Measurements from ENCODE around the gene PLA2G5.

DNA sequence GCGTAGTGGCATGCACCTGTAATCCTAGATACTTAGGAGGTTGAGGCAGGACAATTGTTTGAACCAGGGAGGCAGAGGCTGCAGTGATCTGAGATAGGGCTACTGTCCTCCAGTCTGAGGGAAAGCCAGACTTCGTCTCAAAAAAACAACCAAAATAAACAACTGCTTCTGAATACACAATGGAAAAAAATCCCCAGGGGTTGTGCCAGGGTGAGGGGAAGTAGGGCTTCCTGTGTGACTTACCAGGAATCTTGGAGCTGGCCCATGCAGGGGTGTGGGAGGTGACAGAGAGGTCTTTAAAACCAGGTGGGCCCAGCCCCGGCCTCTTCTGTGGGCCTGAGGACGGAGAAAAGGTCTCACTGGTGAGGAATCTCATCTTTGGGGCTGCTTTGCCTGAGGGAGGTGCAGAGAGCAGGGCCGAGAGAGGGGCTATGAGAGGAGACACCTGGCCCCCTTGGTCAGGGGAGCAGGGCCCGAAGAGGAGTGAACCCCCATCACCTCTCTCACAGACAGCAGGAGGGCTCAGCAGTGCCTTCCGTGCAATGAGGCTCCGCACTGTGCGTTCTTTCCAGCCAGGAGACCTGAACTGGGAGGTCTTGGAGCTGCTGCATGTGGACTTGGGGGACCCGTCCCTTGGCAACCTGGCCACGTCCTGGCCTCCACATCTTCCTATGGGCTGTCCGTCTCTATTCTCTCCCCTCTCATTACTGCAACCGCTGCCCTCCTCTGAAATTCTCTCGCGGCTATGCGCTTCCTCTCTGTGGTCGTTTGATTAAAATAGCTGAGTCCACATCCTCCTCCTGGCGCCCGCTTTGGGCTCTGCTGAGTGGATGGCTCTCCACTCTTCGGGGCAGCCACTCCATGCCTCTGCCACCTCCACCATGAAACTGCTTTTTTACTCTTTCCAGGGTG, 10.7 kb downstream of the PLA2G5 start:
- TF ChIP-seq, protein P1, sequence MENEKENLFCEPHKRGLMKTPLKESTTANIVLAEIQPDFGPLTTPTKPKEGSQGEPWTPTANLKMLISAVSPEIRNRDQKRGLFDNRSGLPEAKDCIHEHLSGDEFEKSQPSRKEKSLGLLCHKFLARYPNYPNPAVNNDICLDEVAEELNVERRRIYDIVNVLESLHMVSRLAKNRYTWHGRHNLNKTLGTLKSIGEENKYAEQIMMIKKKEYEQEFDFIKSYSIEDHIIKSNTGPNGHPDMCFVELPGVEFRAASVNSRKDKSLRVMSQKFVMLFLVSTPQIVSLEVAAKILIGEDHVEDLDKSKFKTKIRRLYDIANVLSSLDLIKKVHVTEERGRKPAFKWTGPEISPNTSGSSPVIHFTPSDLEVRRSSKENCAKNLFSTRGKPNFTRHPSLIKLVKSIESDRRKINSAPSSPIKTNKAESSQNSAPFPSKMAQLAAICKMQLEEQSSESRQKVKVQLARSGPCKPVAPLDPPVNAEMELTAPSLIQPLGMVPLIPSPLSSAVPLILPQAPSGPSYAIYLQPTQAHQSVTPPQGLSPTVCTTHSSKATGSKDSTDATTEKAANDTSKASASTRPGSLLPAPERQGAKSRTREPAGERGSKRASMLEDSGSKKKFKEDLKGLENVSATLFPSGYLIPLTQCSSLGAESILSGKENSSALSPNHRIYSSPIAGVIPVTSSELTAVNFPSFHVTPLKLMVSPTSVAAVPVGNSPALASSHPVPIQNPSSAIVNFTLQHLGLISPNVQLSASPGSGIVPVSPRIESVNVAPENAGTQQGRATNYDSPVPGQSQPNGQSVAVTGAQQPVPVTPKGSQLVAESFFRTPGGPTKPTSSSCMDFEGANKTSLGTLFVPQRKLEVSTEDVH (IDR thresholded peaks at IDR 0.05; ENCODE audit: low read depth, partially characterized antibody), result no peak
- TF ChIP-seq CTCF (IDR thresholded peaks at IDR 0.05 in 2 of 3, conservative IDR thresholded peaks at IDR 0.05 in 1 of 3; ENCODE audit: insufficient read depth in 2 of 3, low read depth in 1 of 3, low read length in 3 of 3) (no peak), BACH1 (tag; IDR thresholded peaks at IDR 0.05) (no peak), PATZ1 (CRISPR knock-in tag; IDR thresholded peaks at IDR 0.05; ENCODE audit: borderline replicate concordance) (no peak), ZBTB5 (IDR thresholded peaks at IDR 0.05) (no peak), REST (IDR thresholded peaks at IDR 0.05; ENCODE audit: borderline replicate concordance) (no peak), REST (CRISPR knock-in tag; IDR thresholded peaks at IDR 0.05; ENCODE audit: low read depth) (no peak)

Measured in K562 (cell line).